NCI-H1694 (cell line): Measurements from ENCODE around the gene GNLY.
"Not testable (repeated sequence)": the region's sequence is repeated elsewhere in the genome, so short reads cannot be mapped to it uniquely, and the experiment has no call there.

Experiments used
- DNase-seq: peaks from one replicate; lab custom pipeline; 2025; lab: John Stamatoyannopoulos, UW

Gene GNLY

GRCh38 chr2:85694052-85695025 lies at the start of gene GNLY:
TSS of gene GNLY (plus strand) at chr2:85694358. CDS start at chr2:85694419, 61 bp downstream.
- DNase-seq = no peak

- DNase-seq = no peak
These were observed 49.2 kb upstream of the GNLY start for GRCh38 chr2:85644909-85645308.

GRCh38 chr2:85646166-85646565 lies 48.0 kb upstream of the GNLY start:
- DNase-seq = no peak

- no peak for DNase-seq
These were observed 46.2 kb upstream of the GNLY start for GRCh38 chr2:85647823-85648526.

GRCh38 chr2:85648619-85649018 lies 45.5 kb upstream of the GNLY start:
- peak; percentile 30 for DNase-seq

GRCh38 chr2:85649201-85650190 lies 44.7 kb upstream of the GNLY start:
- DNase-seq = no peak

- no peak for DNase-seq
These were observed 43.7 kb upstream of the GNLY start for GRCh38 chr2:85650456-85650855.

GRCh38 chr2:85651097-85651496 lies 43.1 kb upstream of the GNLY start:
- no peak for DNase-seq

GRCh38 chr2:85652056-85652455 lies 42.1 kb upstream of the GNLY start:
- no peak for DNase-seq

GRCh38 chr2:85653996-85654395 lies 40.2 kb upstream of the GNLY start:
- DNase-seq = no peak

- DNase-seq = no peak
These were observed 38.2 kb upstream of the GNLY start for GRCh38 chr2:85655961-85656417.

GRCh38 chr2:85656468-85656867 lies 37.7 kb upstream of the GNLY start:
- DNase-seq = no peak

- DNase-seq = not testable (repeated sequence)
These were observed 36.8 kb upstream of the GNLY start for GRCh38 chr2:85657399-85657798.

- no peak for DNase-seq
These were observed 34.7 kb upstream of the GNLY start for GRCh38 chr2:85659324-85659981.

GRCh38 chr2:85660301-85660700 lies 33.9 kb upstream of the GNLY start:
- not testable (repeated sequence) for DNase-seq

GRCh38 chr2:85660725-85661124 lies 33.4 kb upstream of the GNLY start:
- no peak for DNase-seq

- DNase-seq = no peak
These were observed 32.9 kb upstream of the GNLY start for GRCh38 chr2:85661139-85661858.

GRCh38 chr2:85662899-85663593 lies 31.1 kb upstream of the GNLY start:
- no peak for DNase-seq

GRCh38 chr2:85663594-85664565 lies 30.3 kb upstream of the GNLY start:
- no peak for DNase-seq
